Suprapubic skin (tissue), 3 donors: ENCODE measurements around the gene CPSF4.

Source experiments
- POLR2AphosphoS5 ChIP-seq, 3 donors: sonication (generic); formaldehyde crosslinking; IDR thresholded peaks; one replicate each; pipeline ENCODE4 v1.6.1; 2017; ENCODE audit warnings: antibody characterized with exemption in 3 of 3
- TF ChIP-seq, protein P1 (sequence below), 2 donors: fragments of 200-600 bp in 1 of 2; fragments of 450-650 bp in 1 of 2; sonication (generic) in 1 of 2; IDR thresholded peaks; one replicate each; pipeline ENCODE4 v1.5.1; 2016 to 2019; ENCODE audit warnings: antibody characterized with exemption in 2 of 2, mild to moderate bottlenecking in 1 of 2, moderate library complexity in 1 of 2

- TF ChIP-seq, protein P1, sequence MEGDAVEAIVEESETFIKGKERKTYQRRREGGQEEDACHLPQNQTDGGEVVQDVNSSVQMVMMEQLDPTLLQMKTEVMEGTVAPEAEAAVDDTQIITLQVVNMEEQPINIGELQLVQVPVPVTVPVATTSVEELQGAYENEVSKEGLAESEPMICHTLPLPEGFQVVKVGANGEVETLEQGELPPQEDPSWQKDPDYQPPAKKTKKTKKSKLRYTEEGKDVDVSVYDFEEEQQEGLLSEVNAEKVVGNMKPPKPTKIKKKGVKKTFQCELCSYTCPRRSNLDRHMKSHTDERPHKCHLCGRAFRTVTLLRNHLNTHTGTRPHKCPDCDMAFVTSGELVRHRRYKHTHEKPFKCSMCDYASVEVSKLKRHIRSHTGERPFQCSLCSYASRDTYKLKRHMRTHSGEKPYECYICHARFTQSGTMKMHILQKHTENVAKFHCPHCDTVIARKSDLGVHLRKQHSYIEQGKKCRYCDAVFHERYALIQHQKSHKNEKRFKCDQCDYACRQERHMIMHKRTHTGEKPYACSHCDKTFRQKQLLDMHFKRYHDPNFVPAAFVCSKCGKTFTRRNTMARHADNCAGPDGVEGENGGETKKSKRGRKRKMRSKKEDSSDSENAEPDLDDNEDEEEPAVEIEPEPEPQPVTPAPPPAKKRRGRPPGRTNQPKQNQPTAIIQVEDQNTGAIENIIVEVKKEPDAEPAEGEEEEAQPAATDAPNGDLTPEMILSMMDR (IDR thresholded peaks at IDR 0.05), result no peak
- TF ChIP-seq POLR2AphosphoS5 (IDR thresholded peaks at IDR 0.05), result no peak
These were observed 17.1 kb downstream of the CPSF4 start for GRCh38 chr7:99455874-99456273.
